OCI-LY7 (cell line): ENCODE data around the gene DHRS4L2. TPM values are rescaled to one million over a fixed set of nuclear protein-coding genes. Genes with fewer than 3 reads are reported as not detected.
"Not testable (repeated sequence)": the region's sequence is repeated elsewhere in the genome, so short reads cannot be mapped to it uniquely, and the experiment has no call there.

Experiments
- BruUV-seq: library from RNA; stranded (reverse); fragments of 400-500 nt; replicated peaks from 2 replicates; lab custom pipeline; 2021; lab: Mats Ljungman, UMichigan
- CTCF ChIA-PET: fragments of 300-600 bp; sonication (Branson Sonifier 250); formaldehyde crosslinking; loops from one replicate; lab custom pipeline; 2022; ENCODE audit warnings: antibody characterized with exemption; ENCODE audit not compliant: unreplicated experiment; lab: Charles Lee
- POLR2A ChIA-PET: fragments of 300-600 bp; sonication (Branson Sonifier 250); formaldehyde crosslinking; loops from one replicate; lab custom pipeline; 2022; ENCODE audit warnings: antibody characterized with exemption; lab: Charles Lee
- DNase-seq: peaks from one replicate; pipeline ENCODE4 v3.0.0-alpha.2; 2015; ENCODE audit warnings: low spot score
- H2AFZ ChIP-seq: fragments of 200-600 bp; sonication (generic), shearing (Covaris generic); 2 replicates; pipeline ENCODE4 v1.6.1; 2014; ENCODE audit warnings: mild to moderate bottlenecking, antibody characterized with exemption, low read length, moderate library complexity
- H3K27ac ChIP-seq: fragments of 200-600 bp; sonication (generic); 2 replicates; pipeline ENCODE4 v1.5.1; 2014; ENCODE audit warnings: mixed run types, low read depth, mild to moderate bottlenecking, moderate library complexity, low read length, inconsistent platforms; ENCODE audit not compliant: poor library complexity, severe bottlenecking
- H3K36me3 ChIP-seq: fragments of 200-600 bp; sonication (generic); 2 replicates; pipeline ENCODE4 v1.6.1; 2014; ENCODE audit warnings: mild to moderate bottlenecking, antibody characterized with exemption, low read length, moderate library complexity, mixed read lengths; ENCODE audit not compliant: insufficient read depth
- H3K4me1 ChIP-seq: fragments of 200-600 bp; sonication (generic); 2 replicates; pipeline ENCODE4 v1.5.1; 2014; ENCODE audit warnings: mild to moderate bottlenecking, low read length; ENCODE audit not compliant: insufficient read depth, poor library complexity, severe bottlenecking
- H3K4me2 ChIP-seq: fragments of 200-600 bp; sonication (generic); 2 replicates; pipeline ENCODE4 v1.6.1; 2014; ENCODE audit warnings: mild to moderate bottlenecking, low read length
- H3K4me3 ChIP-seq: fragments of 200-600 bp; sonication (generic); 2 replicates; pipeline ENCODE4 v1.5.1; 2014; ENCODE audit warnings: mild to moderate bottlenecking, low read depth, low read length; ENCODE audit not compliant: poor library complexity, severe bottlenecking
- H3K79me2 ChIP-seq: fragments of 200-600 bp; sonication (generic); 2 replicates; pipeline ENCODE4 v1.6.1; 2016; ENCODE audit warnings: low read depth, mild to moderate bottlenecking, low read length, moderate library complexity, mixed read lengths; ENCODE audit not compliant: insufficient read depth
- H3K9me2 ChIP-seq: fragments of 200-600 bp; sonication (generic); 2 replicates; pipeline ENCODE4 v1.6.1; 2016; ENCODE audit warnings: mild to moderate bottlenecking, low read length, mixed read lengths; ENCODE audit not compliant: insufficient read depth
- H3K9me3 ChIP-seq: fragments of 200-600 bp; sonication (generic); 2 replicates; pipeline ENCODE4 v1.6.1; 2014; ENCODE audit warnings: mild to moderate bottlenecking, mixed run types, low read length, mixed read lengths
- H4K20me1 ChIP-seq: fragments of 200-600 bp; sonication (generic); 2 replicates; pipeline ENCODE4 v1.6.1; 2014; ENCODE audit warnings: mild to moderate bottlenecking, antibody characterized with exemption, low read length, moderate library complexity, mixed read lengths; ENCODE audit not compliant: insufficient read depth
- CTCF ChIP-seq: fragments of 200-600 bp; sonication (generic); conservative IDR thresholded peaks from 2 replicates; pipeline ENCODE4 v1.5.1; 2014; ENCODE audit warnings: mild to moderate bottlenecking, antibody characterized with exemption, low read length, moderate library complexity, mixed read lengths
- EZH2phosphoT487 ChIP-seq: fragments of 200-600 bp; sonication (generic); IDR thresholded peaks from 2 replicates; pipeline ENCODE4 v1.6.1; 2018; ENCODE audit warnings: low read depth, borderline replicate concordance, mild to moderate bottlenecking, mixed run types, antibody characterized with exemption, low read length, moderate library complexity, mixed read lengths
- intact Hi-C: fragments of 100-400 bp; cut with micrococcal nuclease; formaldehyde crosslinking; loops from one replicate; pipeline ENCODE4 v1.10.0; 2022; ENCODE audit not compliant: unreplicated experiment
- total RNA-seq, 2 experiments: library from RNA; depleted of rRNA in 1 of 2; stranded (reverse); fragments of >200 nt in 1 of 2; shearing (Covaris generic) in 1 of 2; gene quantifications; 2 replicates each; pipeline ENCODE4 v1.2.3, GENCODE V29; 2014 to 2022

The DHRS4L2 gene
- total RNA-seq, 2 experiments from 2014 or later, result 18.8 to 24.2 TPM

GRCh38 chr14:24006817-24007652 is 18.3 kb downstream of the DHRS4L2 start:
- H3K36me3 ChIP-seq, H3K79me2 ChIP-seq, BruUV-seq, H4K20me1 ChIP-seq, H3K9me2 ChIP-seq, H3K27ac ChIP-seq, intact Hi-C loops, H3K9me3 ChIP-seq: not testable (repeated sequence)
- ChIA-PET POLR2A (interaction anchor here (1.5 kb wide), 1 partner anchor 87 kb away, joined by 5 read pairs; the partner anchor contains the start of gene PCK2), CTCF (interaction anchor here (0.6 kb wide), 2 partner anchors 82 to 280 kb away, joined by 3 to 5 read pairs; no protein-coding TSS in a partner anchor)
- Histone ChIP-seq H2AFZ (peak overlapping the region; percentile 72; the same call in 1 of the 2 replicates), H3K4me2 (peak overlapping the region; percentile 67), H3K4me1 (peaks cover 16% of the 10 kb centered on the region), H3K4me3 (peak overlapping the region; percentile 68)
- DNase-seq, result peak; percentile 59

- no TSS peak for BruUV-seq
- Histone ChIP-seq H3K79me2 (no peaks in the 10 kb centered on the region), H3K4me2 (peak overlapping the region; percentile 50), H3K4me1 (peaks cover 16% of the 10 kb centered on the region), H3K9me3 (no peaks in the 10 kb centered on the region), H3K27ac (no peak overlapping the region), H3K36me3 (no peaks in the 10 kb centered on the region), H3K4me3 (no peak overlapping the region), H3K9me2 (no peaks in the 10 kb centered on the region), H4K20me1 (no peaks in the 10 kb centered on the region), H2AFZ (no peak overlapping the region)
- intact Hi-C loops, result loop anchor here (5.0 kb wide), 2 partner anchors 231 to 286 kb away; partner anchors contain the start of genes DHRS1, NOP9 and TINF2
- CTCF ChIA-PET, result no interaction called here
- TF ChIP-seq CTCF (no peak), EZH2phosphoT487 (no peak)
- no peak for DNase-seq
- POLR2A ChIA-PET, result interaction anchor here (0.6 to 1.0 kb wide), 4 partner anchors 70 to 1259 kb away, joined by 3 to 4 read pairs (median 3); partner anchors contain the start of gene PCK2
Measured at GRCh38 chr14:24011051-24011450, 22.3 kb downstream of the DHRS4L2 start.

- POLR2A ChIA-PET, result interaction anchor here (0.6 kb wide), 1 partner anchor 157 kb away, joined by 4 read pairs; no protein-coding TSS in a partner anchor
- CTCF ChIA-PET, result not testable (repeated sequence)
Measured at GRCh38 chr14:24012726-24013273, 24.1 kb downstream of the DHRS4L2 start.

More at GRCh38 chr14:24012726-24013273, 24.1 kb downstream of the DHRS4L2 start:
- H2AFZ ChIP-seq, H3K4me3 ChIP-seq, BruUV-seq, H3K79me2 ChIP-seq, DNase-seq, H3K27ac ChIP-seq, H4K20me1 ChIP-seq, H3K9me3 ChIP-seq, H3K4me2 ChIP-seq, H3K9me2 ChIP-seq, H3K36me3 ChIP-seq: not testable (repeated sequence)
- peaks cover 16% of the 10 kb centered on the region for H3K4me1 ChIP-seq
- intact Hi-C loops, result loop anchor here (5.0 kb wide), 2 partner anchors 230 to 285 kb away; partner anchors contain the start of genes DHRS1, NOP9 and TINF2
